SK-N-SH treated with all-trans-retinoic acid at 6 μM for 48 hours (cell line): ENCODE results near the gene EPHA1.

Source experiments
- ATAC-seq: fragments of 200-7000 bp; cut with Tn5 transposase; 3 replicates; pipeline ENCODE4 v1.9.1; 2020; ENCODE audit warnings: mild to moderate bottlenecking, moderate library complexity
- ARNTL ChIP-seq: fragments of 450-650 bp; formaldehyde crosslinking; IDR thresholded peaks from 2 replicates; pipeline ENCODE4 v1.5.0; 2020; ENCODE audit warnings: low read depth, mild to moderate bottlenecking, moderate library complexity, borderline replicate concordance
- CSDC2 ChIP-seq: fragments of 250-450 bp; sonication (Bioruptor Pico); IDR thresholded peaks from 2 replicates; pipeline ENCODE4 v1.5.0; 2020; ENCODE audit warnings: mild to moderate bottlenecking, moderate library complexity
- ESRRG ChIP-seq: fragments of 250-450 bp; sonication (Bioruptor Pico); IDR thresholded peaks from 2 replicates; pipeline ENCODE4 v1.6.1; 2021; ENCODE audit warnings: mild to moderate bottlenecking
- OSR1 ChIP-seq: fragments of 250-450 bp; sonication (Bioruptor Pico); IDR thresholded peaks from 2 replicates; pipeline ENCODE4 v1.8.0; 2022; ENCODE audit warnings: moderate library complexity, mild to moderate bottlenecking, inconsistent platforms
- PPARA ChIP-seq: fragments of 250-450 bp; sonication (Bioruptor Pico); IDR thresholded peaks from 2 replicates; pipeline ENCODE4 v1.5.0; 2020; ENCODE audit warnings: mild to moderate bottlenecking, borderline replicate concordance
- RARB ChIP-seq: fragments of 250-450 bp; sonication (Bioruptor Pico); IDR thresholded peaks from 2 replicates; pipeline ENCODE4 v1.8.0; 2021; ENCODE audit warnings: mild to moderate bottlenecking, moderate library complexity
- SNAI2 ChIP-seq: fragments of 250-450 bp; sonication (Bioruptor Pico); IDR thresholded peaks from 2 replicates; pipeline ENCODE4 v1.5.0; 2020; ENCODE audit warnings: mild to moderate bottlenecking, moderate library complexity
- TOX ChIP-seq: fragments of 250-450 bp; sonication (Bioruptor Pico); IDR thresholded peaks from 2 replicates; pipeline ENCODE4 v1.8.0; 2021; ENCODE audit warnings: mild to moderate bottlenecking, moderate library complexity, borderline replicate concordance
- ZC3H10 ChIP-seq: fragments of 250-450 bp; sonication (Bioruptor Pico); IDR thresholded peaks from 2 replicates; pipeline ENCODE4 v1.5.1; 2021; ENCODE audit warnings: mild to moderate bottlenecking, moderate library complexity
- ZFP3 ChIP-seq: fragments of 250-450 bp; sonication (Bioruptor Pico); IDR thresholded peaks from 2 replicates; pipeline ENCODE4 v1.5.0; 2020; ENCODE audit warnings: mild to moderate bottlenecking, moderate library complexity
- ZFP30 ChIP-seq: fragments of 450-650 bp; formaldehyde crosslinking; IDR thresholded peaks from 2 replicates; pipeline ENCODE4 v1.5.0; 2022; ENCODE audit warnings: mild to moderate bottlenecking, moderate library complexity
- ZNF565 ChIP-seq: fragments of 450-650 bp; formaldehyde crosslinking; conservative IDR thresholded peaks from 2 replicates; pipeline ENCODE4 v1.5.0; 2020; ENCODE audit warnings: low read depth, mild to moderate bottlenecking, moderate library complexity
- ZNF70 ChIP-seq: fragments of 450-650 bp; formaldehyde crosslinking; IDR thresholded peaks from 2 replicates; pipeline ENCODE4 v1.5.0; 2020; ENCODE audit warnings: mild to moderate bottlenecking, moderate library complexity
- ZNF8 ChIP-seq: fragments of 450-650 bp; formaldehyde crosslinking; IDR thresholded peaks from 2 replicates; pipeline ENCODE4 v1.5.0; 2020; ENCODE audit warnings: mild to moderate bottlenecking, moderate library complexity
- TF ChIP-seq, protein P1 (sequence below): fragments of 250-450 bp; sonication (Bioruptor Pico); IDR thresholded peaks from 2 replicates; pipeline ENCODE4 v1.5.1; 2021; ENCODE audit warnings: mild to moderate bottlenecking, moderate library complexity
- TF ChIP-seq, protein P2 (sequence below): fragments of 250-450 bp; sonication (Bioruptor Pico); IDR thresholded peaks from 2 replicates; pipeline ENCODE4 v1.5.0; 2020; ENCODE audit warnings: mild to moderate bottlenecking, moderate library complexity
- TF ChIP-seq, protein P3 (sequence below): fragments of 250-450 bp; sonication (Bioruptor Pico); IDR thresholded peaks from 2 replicates; pipeline ENCODE4 v1.8.0; 2021; ENCODE audit warnings: low read depth, mild to moderate bottlenecking, moderate library complexity, borderline replicate concordance
- TF ChIP-seq, protein P4 (sequence below): fragments of 250-450 bp; sonication (Bioruptor Pico); IDR thresholded peaks from 2 replicates; pipeline ENCODE4 v1.5.1; 2020; ENCODE audit warnings: low read depth, mild to moderate bottlenecking, moderate library complexity

EPHA1 gene

DNA sequence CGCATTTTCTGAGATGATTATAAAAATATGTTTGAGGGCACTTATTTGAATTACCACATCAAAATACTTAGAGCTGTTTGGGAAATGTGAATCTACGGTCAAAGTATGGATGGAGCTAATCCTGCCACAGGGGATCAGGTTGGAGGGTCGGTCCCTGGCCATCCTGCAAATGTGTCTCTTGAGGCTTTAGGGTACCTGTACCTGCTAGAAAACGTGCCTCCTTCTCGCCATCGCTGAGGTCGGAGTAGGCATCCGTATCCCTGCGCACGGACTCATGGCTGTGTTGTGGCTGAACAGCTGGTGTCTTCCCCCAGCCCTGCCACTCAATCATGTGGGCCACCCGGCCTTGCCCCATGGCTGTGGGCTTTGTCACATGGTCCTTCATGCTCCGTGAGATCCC is 50.0 kb downstream of the EPHA1 start:
- TF ChIP-seq ZFP3 (no peak), ESRRG (CRISPR knock-in tag) (no peak), CSDC2 (CRISPR knock-in tag) (no peak), TOX (CRISPR knock-in tag) (no peak), ZC3H10 (CRISPR knock-in tag) (no peak), SNAI2 (CRISPR knock-in tag) (no peak), ZNF565 (CRISPR knock-in tag) (no peak), RARB (CRISPR knock-in tag) (no peak), PPARA (CRISPR knock-in tag) (no peak), ZNF70 (CRISPR knock-in tag) (no peak)
- TF ChIP-seq, protein P1, sequence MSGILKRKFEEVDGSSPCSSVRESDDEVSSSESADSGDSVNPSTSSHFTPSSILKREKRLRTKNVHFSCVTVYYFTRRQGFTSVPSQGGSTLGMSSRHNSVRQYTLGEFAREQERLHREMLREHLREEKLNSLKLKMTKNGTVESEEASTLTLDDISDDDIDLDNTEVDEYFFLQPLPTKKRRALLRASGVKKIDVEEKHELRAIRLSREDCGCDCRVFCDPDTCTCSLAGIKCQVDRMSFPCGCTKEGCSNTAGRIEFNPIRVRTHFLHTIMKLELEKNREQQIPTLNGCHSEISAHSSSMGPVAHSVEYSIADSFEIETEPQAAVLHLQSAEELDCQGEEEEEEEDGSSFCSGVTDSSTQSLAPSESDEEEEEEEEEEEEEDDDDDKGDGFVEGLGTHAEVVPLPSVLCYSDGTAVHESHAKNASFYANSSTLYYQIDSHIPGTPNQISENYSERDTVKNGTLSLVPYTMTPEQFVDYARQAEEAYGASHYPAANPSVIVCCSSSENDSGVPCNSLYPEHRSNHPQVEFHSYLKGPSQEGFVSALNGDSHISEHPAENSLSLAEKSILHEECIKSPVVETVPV (CRISPR knock-in tag), result no peak
- TF ChIP-seq, protein P2, sequence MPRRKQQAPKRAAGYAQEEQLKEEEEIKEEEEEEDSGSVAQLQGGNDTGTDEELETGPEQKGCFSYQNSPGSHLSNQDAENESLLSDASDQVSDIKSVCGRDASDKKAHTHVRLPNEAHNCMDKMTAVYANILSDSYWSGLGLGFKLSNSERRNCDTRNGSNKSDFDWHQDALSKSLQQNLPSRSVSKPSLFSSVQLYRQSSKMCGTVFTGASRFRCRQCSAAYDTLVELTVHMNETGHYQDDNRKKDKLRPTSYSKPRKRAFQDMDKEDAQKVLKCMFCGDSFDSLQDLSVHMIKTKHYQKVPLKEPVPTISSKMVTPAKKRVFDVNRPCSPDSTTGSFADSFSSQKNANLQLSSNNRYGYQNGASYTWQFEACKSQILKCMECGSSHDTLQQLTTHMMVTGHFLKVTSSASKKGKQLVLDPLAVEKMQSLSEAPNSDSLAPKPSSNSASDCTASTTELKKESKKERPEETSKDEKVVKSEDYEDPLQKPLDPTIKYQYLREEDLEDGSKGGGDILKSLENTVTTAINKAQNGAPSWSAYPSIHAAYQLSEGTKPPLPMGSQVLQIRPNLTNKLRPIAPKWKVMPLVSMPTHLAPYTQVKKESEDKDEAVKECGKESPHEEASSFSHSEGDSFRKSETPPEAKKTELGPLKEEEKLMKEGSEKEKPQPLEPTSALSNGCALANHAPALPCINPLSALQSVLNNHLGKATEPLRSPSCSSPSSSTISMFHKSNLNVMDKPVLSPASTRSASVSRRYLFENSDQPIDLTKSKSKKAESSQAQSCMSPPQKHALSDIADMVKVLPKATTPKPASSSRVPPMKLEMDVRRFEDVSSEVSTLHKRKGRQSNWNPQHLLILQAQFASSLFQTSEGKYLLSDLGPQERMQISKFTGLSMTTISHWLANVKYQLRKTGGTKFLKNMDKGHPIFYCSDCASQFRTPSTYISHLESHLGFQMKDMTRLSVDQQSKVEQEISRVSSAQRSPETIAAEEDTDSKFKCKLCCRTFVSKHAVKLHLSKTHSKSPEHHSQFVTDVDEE (CRISPR knock-in tag), result no peak
- TF ChIP-seq, all 23 proteins: peak for 0
- ATAC-seq, result no peak

DNA sequence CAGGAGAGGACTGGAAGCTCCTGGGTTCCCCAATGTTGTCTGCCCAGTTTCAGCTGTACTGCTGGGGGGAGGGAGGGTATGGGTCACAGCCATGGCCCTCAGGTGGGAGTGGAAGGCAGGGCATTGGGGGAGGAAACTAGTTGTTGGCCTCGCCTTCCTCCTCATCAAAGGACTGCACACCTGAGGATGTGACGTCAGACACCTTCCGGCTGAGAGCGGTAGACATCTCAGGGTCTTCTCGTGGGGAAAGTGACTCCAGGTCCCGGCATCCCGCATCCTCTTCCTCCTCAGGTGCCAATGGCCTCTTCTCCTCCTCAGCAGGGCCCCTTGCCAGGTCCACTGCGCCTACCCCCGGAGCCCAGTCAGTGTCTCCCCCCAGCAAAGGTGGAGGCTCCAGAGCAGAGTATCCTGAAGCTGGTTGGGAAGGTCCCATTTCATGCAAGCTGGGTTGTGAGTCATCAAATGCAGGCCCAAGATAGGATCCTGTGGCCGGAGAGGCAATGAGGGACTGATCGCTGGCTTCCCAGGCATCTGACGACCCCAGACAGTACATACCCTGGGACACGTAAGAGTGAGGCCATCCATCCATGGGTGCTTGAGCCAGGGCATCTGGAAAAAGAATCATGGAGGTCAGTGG is 52.1 kb downstream of the EPHA1 start:
- no peak for ATAC-seq
- no peak for TF ChIP-seq OSR1 (CRISPR knock-in tag)
- TF ChIP-seq, protein P3, sequence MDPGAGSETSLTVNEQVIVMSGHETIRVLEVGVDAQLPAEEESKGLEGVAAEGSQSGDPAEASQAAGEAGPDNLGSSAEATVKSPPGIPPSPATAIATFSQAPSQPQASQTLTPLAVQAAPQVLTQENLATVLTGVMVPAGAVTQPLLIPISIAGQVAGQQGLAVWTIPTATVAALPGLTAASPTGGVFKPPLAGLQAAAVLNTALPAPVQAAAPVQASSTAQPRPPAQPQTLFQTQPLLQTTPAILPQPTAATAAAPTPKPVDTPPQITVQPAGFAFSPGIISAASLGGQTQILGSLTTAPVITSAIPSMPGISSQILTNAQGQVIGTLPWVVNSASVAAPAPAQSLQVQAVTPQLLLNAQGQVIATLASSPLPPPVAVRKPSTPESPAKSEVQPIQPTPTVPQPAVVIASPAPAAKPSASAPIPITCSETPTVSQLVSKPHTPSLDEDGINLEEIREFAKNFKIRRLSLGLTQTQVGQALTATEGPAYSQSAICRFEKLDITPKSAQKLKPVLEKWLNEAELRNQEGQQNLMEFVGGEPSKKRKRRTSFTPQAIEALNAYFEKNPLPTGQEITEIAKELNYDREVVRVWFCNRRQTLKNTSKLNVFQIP (CRISPR knock-in tag), result no peak
- no peak for TF ChIP-seq CSDC2 (CRISPR knock-in tag)
- no peak for TF ChIP-seq ZNF8 (CRISPR knock-in tag)
- TF ChIP-seq ESRRG (CRISPR knock-in tag), result no peak
- TF ChIP-seq ARNTL (CRISPR knock-in tag), result no peak
- no peak for TF ChIP-seq ZNF70 (CRISPR knock-in tag)
- TF ChIP-seq, protein P2 (CRISPR knock-in tag), result no peak
- no peak for TF ChIP-seq TOX (CRISPR knock-in tag)
- no peak for TF ChIP-seq ZNF565 (CRISPR knock-in tag)
- no peak for TF ChIP-seq ZFP30 (CRISPR knock-in tag)
- TF ChIP-seq, protein P4, sequence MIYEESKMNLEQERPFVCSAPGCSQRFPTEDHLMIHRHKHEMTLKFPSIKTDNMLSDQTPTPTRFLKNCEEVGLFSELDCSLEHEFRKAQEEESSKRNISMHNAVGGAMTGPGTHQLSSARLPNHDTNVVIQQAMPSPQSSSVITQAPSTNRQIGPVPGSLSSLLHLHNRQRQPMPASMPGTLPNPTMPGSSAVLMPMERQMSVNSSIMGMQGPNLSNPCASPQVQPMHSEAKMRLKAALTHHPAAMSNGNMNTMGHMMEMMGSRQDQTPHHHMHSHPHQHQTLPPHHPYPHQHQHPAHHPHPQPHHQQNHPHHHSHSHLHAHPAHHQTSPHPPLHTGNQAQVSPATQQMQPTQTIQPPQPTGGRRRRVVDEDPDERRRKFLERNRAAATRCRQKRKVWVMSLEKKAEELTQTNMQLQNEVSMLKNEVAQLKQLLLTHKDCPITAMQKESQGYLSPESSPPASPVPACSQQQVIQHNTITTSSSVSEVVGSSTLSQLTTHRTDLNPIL, result no peak
